GM23338 (cell line): ENCODE data around the gene GON7. TPM values are rescaled to one million over a fixed set of nuclear protein-coding genes. Genes with fewer than 3 reads are reported as not detected.

Source experiments
- ATAC-seq: fragments of 200-7000 bp; cut with Tn5 transposase; 3 replicates; pipeline ENCODE4 v1.9.1; 2020
- DNase-seq: peaks from one replicate; pipeline ENCODE4 v3.0.0-alpha.2; 2015; ENCODE audit warnings: low spot score
- H2AFZ ChIP-seq: fragments of 200-600 bp; sonication (generic); 2 replicates; pipeline ENCODE4 v1.8.0; 2016; ENCODE audit warnings: antibody characterized with exemption, mild to moderate bottlenecking, moderate library complexity
- H3F3A ChIP-seq: fragments of 200-600 bp; sonication (generic); replicated peaks from 2 replicates; pipeline ENCODE4 v1.8.0; 2017; ENCODE audit warnings: antibody characterized with exemption, mixed run types, low read depth
- H3K27ac ChIP-seq: fragments of 200-600 bp; sonication (generic); 2 replicates; pipeline ENCODE4 v1.6.1; 2016; ENCODE audit warnings: low read depth
- H3K27me3 ChIP-seq: fragments of 200-600 bp; sonication (generic); 2 replicates; pipeline ENCODE4 v1.8.0; 2016; ENCODE audit warnings: mild to moderate bottlenecking, mixed run types, moderate library complexity; ENCODE audit not compliant: insufficient read depth
- H3K36me3 ChIP-seq: fragments of 200-600 bp; sonication (generic); 2 replicates; pipeline ENCODE4 v1.8.0; 2016; ENCODE audit warnings: mild to moderate bottlenecking; ENCODE audit not compliant: insufficient read depth
- H3K4me1 ChIP-seq: fragments of 200-600 bp; sonication (generic); 2 replicates; pipeline ENCODE4 v1.8.0; 2016; ENCODE audit warnings: mild to moderate bottlenecking, moderate library complexity; ENCODE audit not compliant: insufficient read depth
- H3K4me2 ChIP-seq: fragments of 200-600 bp; sonication (generic); 2 replicates; pipeline ENCODE4 v1.7.1; 2017; ENCODE audit warnings: mixed run types
- H3K4me3 ChIP-seq: fragments of 200-600 bp; sonication (generic); 2 replicates; pipeline ENCODE4 v1.6.1; 2016; ENCODE audit warnings: mixed run types
- H3K79me2 ChIP-seq: fragments of 200-600 bp; sonication (generic); replicated peaks from 2 replicates; pipeline ENCODE4 v1.8.0; 2017; ENCODE audit warnings: mild to moderate bottlenecking; ENCODE audit not compliant: insufficient read depth
- H3K9me2 ChIP-seq: fragments of 200-600 bp; sonication (generic); 2 replicates; pipeline ENCODE4 v1.8.0; 2017; ENCODE audit not compliant: insufficient read depth
- H4K20me1 ChIP-seq: fragments of 200-600 bp; sonication (generic); replicated peaks from 2 replicates; pipeline ENCODE4 v1.8.0; 2017; ENCODE audit warnings: mild to moderate bottlenecking; ENCODE audit not compliant: insufficient read depth
- H3K27ac Mint-ChIP-seq: 2 replicates; pipeline ENCODE4 v1.8.0; 2020; ENCODE audit warnings: inconsistent platforms, mild to moderate bottlenecking, moderate library complexity, mixed read lengths
- H3K27me3 Mint-ChIP-seq: 3 replicates; pipeline ENCODE4 v1.8.0; 2022; ENCODE audit warnings: low read depth, mild to moderate bottlenecking, moderate library complexity, mixed read lengths, inconsistent platforms; ENCODE audit not compliant: insufficient read depth, poor library complexity
- H3K36me3 Mint-ChIP-seq: 3 replicates; pipeline ENCODE4 v1.8.0; 2021; ENCODE audit warnings: low read depth, mild to moderate bottlenecking, inconsistent platforms, moderate library complexity, mixed read lengths
- H3K4me1 Mint-ChIP-seq: 3 replicates; pipeline ENCODE4 v1.8.0; 2020; ENCODE audit warnings: mild to moderate bottlenecking, inconsistent platforms, mixed read lengths
- H3K4me3 Mint-ChIP-seq: 3 replicates; pipeline ENCODE4 v1.8.0; 2021; ENCODE audit warnings: moderate library complexity, mild to moderate bottlenecking, inconsistent platforms, mixed read lengths
- H3K9me3 Mint-ChIP-seq: 3 replicates; pipeline ENCODE4 v1.8.0; 2020; ENCODE audit warnings: moderate library complexity, mild to moderate bottlenecking, inconsistent platforms, mixed read lengths
- CREB1 ChIP-seq: fragments of 250-450 bp; sonication (Bioruptor Pico); IDR thresholded peaks from 2 replicates; pipeline ENCODE4 v1.5.0; 2020; ENCODE audit warnings: low read depth, mild to moderate bottlenecking, moderate library complexity
- CTCF ChIP-seq, 2 experiments: fragments of 200-600 bp in 1 of 2; sonication (generic) in 1 of 2; conservative IDR thresholded peaks; 2 replicates each; pipeline versions ENCODE4 v1.5.1 to v1.6.1; 2016 to 2017; ENCODE audit warnings: antibody characterized with exemption in 2 of 2, low read depth in 2 of 2, mild to moderate bottlenecking in 2 of 2, moderate library complexity in 1 of 2
- ETS1 ChIP-seq: IDR thresholded peaks from 2 replicates; pipeline ENCODE4 v1.6.1; 2016; ENCODE audit warnings: antibody characterized with exemption
- EZH2phosphoT487 ChIP-seq: fragments of 200-600 bp; sonication (generic); IDR thresholded peaks from one replicate; pipeline ENCODE4 v1.8.1; 2018; ENCODE audit warnings: antibody characterized with exemption; ENCODE audit not compliant: unreplicated experiment
- JUNB ChIP-seq: IDR thresholded peaks from one replicate; pipeline ENCODE4 v1.6.1; 2016; ENCODE audit warnings: antibody characterized with exemption; ENCODE audit not compliant: unreplicated experiment
- NANOG ChIP-seq: IDR thresholded peaks from 2 replicates; pipeline ENCODE4 v1.6.1; 2016; ENCODE audit warnings: antibody characterized with exemption, borderline replicate concordance
- POLR2AphosphoS5 ChIP-seq: IDR thresholded peaks from 2 replicates; pipeline ENCODE4 v1.6.1; 2016; ENCODE audit warnings: antibody characterized with exemption, low read depth
- ZNF331 ChIP-seq: fragments of 250-450 bp; sonication (Bioruptor Pico); IDR thresholded peaks from 2 replicates; pipeline ENCODE4 v1.5.0; 2020; ENCODE audit warnings: low read depth, mild to moderate bottlenecking, moderate library complexity
- polyA plus RNA-seq: library from polyadenylated mRNA; unstranded; fragments of >200 nt; fragmentation: Nextera tagmentation; extraction: Ambion mirVana; gene quantifications from 2 replicates; pipeline ENCODE4 v1.2.1, GENCODE V29; 2016
- total RNA-seq: library from RNA; depleted of rRNA; stranded (reverse); fragments of >200 nt; shearing (Covaris generic); gene quantifications from 2 replicates; pipeline ENCODE4 v1.2.3, GENCODE V29; 2014
- TF ChIP-seq, protein P1 (sequence below): fragments of 250-450 bp; sonication (Bioruptor Pico); IDR thresholded peaks from 2 replicates; pipeline ENCODE4 v1.5.0; 2020; ENCODE audit warnings: mild to moderate bottlenecking, moderate library complexity
- TF ChIP-seq, protein P2 (sequence below): IDR thresholded peaks from one replicate; pipeline ENCODE4 v1.6.1; 2018; ENCODE audit warnings: antibody characterized with exemption; ENCODE audit not compliant: unreplicated experiment

GON7 gene
- total and polyA plus RNA-seq, 2 experiments from 2014 or later = 12.8 to 16.6 TPM

- TF ChIP-seq, protein P1, sequence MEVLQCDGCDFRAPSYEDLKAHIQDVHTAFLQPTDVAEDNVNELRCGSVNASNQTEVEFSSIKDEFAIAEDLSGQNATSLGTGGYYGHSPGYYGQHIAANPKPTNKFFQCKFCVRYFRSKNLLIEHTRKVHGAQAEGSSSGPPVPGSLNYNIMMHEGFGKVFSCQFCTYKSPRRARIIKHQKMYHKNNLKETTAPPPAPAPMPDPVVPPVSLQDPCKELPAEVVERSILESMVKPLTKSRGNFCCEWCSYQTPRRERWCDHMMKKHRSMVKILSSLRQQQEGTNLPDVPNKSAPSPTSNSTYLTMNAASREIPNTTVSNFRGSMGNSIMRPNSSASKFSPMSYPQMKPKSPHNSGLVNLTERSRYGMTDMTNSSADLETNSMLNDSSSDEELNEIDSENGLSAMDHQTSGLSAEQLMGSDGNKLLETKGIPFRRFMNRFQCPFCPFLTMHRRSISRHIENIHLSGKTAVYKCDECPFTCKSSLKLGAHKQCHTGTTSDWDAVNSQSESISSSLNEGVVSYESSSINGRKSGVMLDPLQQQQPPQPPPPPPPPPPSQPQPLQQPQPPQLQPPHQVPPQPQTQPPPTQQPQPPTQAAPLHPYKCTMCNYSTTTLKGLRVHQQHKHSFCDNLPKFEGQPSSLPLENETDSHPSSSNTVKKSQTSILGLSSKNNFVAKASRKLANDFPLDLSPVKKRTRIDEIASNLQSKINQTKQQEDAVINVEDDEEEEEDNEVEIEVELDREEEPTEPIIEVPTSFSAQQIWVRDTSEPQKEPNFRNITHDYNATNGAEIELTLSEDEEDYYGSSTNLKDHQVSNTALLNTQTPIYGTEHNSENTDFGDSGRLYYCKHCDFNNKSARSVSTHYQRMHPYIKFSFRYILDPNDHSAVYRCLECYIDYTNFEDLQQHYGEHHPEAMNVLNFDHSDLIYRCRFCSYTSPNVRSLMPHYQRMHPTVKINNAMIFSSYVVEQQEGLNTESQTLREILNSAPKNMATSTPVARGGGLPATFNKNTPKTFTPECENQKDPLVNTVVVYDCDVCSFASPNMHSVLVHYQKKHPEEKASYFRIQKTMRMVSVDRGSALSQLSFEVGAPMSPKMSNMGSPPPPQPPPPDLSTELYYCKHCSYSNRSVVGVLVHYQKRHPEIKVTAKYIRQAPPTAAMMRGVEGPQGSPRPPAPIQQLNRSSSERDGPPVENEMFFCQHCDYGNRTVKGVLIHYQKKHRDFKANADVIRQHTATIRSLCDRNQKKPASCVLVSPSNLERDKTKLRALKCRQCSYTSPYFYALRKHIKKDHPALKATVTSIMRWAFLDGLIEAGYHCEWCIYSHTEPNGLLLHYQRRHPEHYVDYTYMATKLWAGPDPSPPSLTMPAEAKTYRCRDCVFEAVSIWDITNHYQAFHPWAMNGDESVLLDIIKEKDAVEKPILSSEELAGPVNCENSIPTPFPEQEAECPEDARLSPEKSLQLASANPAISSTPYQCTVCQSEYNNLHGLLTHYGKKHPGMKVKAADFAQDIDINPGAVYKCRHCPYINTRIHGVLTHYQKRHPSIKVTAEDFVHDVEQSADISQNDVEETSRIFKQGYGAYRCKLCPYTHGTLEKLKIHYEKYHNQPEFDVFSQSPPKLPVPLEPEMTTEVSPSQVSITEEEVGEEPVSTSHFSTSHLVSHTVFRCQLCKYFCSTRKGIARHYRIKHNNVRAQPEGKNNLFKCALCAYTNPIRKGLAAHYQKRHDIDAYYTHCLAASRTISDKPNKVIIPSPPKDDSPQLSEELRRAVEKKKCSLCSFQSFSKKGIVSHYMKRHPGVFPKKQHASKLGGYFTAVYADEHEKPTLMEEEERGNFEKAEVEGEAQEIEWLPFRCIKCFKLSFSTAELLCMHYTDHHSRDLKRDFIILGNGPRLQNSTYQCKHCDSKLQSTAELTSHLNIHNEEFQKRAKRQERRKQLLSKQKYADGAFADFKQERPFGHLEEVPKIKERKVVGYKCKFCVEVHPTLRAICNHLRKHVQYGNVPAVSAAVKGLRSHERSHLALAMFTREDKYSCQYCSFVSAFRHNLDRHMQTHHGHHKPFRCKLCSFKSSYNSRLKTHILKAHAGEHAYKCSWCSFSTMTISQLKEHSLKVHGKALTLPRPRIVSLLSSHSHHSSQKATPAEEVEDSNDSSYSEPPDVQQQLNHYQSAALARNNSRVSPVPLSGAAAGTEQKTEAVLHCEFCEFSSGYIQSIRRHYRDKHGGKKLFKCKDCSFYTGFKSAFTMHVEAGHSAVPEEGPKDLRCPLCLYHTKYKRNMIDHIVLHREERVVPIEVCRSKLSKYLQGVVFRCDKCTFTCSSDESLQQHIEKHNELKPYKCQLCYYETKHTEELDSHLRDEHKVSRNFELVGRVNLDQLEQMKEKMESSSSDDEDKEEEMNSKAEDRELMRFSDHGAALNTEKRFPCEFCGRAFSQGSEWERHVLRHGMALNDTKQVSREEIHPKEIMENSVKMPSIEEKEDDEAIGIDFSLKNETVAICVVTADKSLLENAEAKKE (CRISPR knock-in tag) = no peak
- TF ChIP-seq CTCF (conservative IDR thresholded peaks at IDR 0.05; ENCODE audit: low read depth in 2 of 2) = no peak
- TF ChIP-seq NANOG = no peak
Measured at GRCh38 chr14:93186956-93187355, 19.9 kb downstream of the GON7 start (continued).

DNA sequence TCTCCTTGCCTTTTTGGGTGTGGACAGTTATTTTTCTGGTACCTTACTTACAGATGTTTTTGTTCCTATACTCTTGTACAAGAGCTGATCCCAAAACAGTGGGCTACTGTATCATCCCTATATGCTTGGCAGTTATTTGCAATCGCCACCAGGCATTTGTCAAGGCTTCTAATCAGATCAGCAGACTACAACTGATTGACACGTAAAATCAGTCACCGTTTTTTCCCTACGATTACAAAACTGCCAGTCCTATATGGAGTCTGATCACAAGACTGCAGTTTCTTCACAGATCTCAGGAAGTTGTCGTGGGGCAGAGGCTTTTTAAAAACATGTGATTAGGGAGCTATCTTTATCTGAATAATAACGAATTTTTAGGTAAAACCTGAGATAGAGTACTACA is 20.4 kb downstream of the GON7 start:
- Histone ChIP-seq H3K9me2 (no peaks in the 10 kb centered on the region), H4K20me1 (0 out of 2 replicates have a peak, but pooled peaks cover 12% of the 10 kb centered on the region), H3K4me1 (peaks cover 6% of the 10 kb centered on the region; the same call in 1 of the 2 replicates), H3F3A (peaks cover 18% of the 10 kb centered on the region), H3K4me2 (no peak overlapping the region), H3K27ac (no peak overlapping the region), H3K36me3 (peaks cover 19% of the 10 kb centered on the region), H3K27me3 (no peaks in the 10 kb centered on the region), H3K79me2 (peaks cover 38% of the 10 kb centered on the region), H3K4me3 (no peak overlapping the region), H2AFZ (no peak overlapping the region)
- no peaks in the 10 kb centered on the region for H3K9me3 Mint-ChIP-seq
- no peak overlapping the region for H3K27ac Mint-ChIP-seq
- peaks cover 7% of the 10 kb centered on the region for H3K27me3 Mint-ChIP-seq
- DNase-seq (no peak), ATAC-seq (no peak)
- H3K4me1 Mint-ChIP-seq = peaks cover 16% of the 10 kb centered on the region; the same call in 2 of the 3 replicates
- peak overlapping the region; percentile 99 for H3K4me3 Mint-ChIP-seq
- H3K36me3 Mint-ChIP-seq = peaks cover 21% of the 10 kb centered on the region
- TF ChIP-seq CREB1 (CRISPR knock-in tag) = no peak
- TF ChIP-seq JUNB = no peak
- TF ChIP-seq, protein P2, sequence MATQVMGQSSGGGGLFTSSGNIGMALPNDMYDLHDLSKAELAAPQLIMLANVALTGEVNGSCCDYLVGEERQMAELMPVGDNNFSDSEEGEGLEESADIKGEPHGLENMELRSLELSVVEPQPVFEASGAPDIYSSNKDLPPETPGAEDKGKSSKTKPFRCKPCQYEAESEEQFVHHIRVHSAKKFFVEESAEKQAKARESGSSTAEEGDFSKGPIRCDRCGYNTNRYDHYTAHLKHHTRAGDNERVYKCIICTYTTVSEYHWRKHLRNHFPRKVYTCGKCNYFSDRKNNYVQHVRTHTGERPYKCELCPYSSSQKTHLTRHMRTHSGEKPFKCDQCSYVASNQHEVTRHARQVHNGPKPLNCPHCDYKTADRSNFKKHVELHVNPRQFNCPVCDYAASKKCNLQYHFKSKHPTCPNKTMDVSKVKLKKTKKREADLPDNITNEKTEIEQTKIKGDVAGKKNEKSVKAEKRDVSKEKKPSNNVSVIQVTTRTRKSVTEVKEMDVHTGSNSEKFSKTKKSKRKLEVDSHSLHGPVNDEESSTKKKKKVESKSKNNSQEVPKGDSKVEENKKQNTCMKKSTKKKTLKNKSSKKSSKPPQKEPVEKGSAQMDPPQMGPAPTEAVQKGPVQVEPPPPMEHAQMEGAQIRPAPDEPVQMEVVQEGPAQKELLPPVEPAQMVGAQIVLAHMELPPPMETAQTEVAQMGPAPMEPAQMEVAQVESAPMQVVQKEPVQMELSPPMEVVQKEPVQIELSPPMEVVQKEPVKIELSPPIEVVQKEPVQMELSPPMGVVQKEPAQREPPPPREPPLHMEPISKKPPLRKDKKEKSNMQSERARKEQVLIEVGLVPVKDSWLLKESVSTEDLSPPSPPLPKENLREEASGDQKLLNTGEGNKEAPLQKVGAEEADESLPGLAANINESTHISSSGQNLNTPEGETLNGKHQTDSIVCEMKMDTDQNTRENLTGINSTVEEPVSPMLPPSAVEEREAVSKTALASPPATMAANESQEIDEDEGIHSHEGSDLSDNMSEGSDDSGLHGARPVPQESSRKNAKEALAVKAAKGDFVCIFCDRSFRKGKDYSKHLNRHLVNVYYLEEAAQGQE = no peak
- TF ChIP-seq ZNF331 (CRISPR knock-in tag) = no peak
- TF ChIP-seq EZH2phosphoT487 = no peak
- TF ChIP-seq ETS1 = no peak
- no peak for TF ChIP-seq POLR2AphosphoS5
- TF ChIP-seq CTCF (conservative IDR thresholded peaks at IDR 0.05; ENCODE audit: low read depth in 2 of 2) = no peak
